Pulmonary artery endothelial cell (primary cell): ENCODE results near the gene OGA. TPM values are rescaled to one million over a fixed set of nuclear protein-coding genes. Genes with fewer than 3 reads are reported as not detected.

Experiments
- DNase-seq: peaks from one replicate; pipeline ENCODE4 v3.0.0-alpha.2; 2011; ENCODE audit warnings: low read depth, low spot score
- total RNA-seq: library from RNA; depleted of rRNA; stranded (reverse); fragments of >200 nt; gene quantifications from 2 replicates; pipeline ENCODE4 v1.2.3, GENCODE V29; 2014

The OGA gene
- total RNA-seq, 1 donor from 2014 or later = 84.5 TPM

DNA sequence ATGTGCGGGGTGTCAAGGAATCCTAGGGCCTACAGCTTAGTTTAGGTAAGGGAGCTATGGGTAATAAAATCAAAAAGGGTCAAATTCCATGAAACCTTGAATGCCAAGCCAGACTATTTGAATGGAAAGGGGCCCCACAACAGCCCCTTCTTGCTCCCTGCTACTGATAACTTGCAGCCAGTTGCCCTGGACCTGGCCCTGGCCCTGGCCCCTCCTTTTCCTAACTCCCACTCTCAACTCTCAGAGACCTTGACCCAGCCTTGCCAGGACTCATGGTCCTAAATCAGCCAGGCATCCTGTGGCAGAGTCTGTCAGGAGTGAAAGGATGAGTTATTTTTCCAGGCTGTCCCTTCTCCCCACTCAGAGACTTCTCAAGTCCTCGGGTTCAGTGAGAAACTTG lies 19.5 kb upstream of the OGA start:
- no peak for DNase-seq

DNA sequence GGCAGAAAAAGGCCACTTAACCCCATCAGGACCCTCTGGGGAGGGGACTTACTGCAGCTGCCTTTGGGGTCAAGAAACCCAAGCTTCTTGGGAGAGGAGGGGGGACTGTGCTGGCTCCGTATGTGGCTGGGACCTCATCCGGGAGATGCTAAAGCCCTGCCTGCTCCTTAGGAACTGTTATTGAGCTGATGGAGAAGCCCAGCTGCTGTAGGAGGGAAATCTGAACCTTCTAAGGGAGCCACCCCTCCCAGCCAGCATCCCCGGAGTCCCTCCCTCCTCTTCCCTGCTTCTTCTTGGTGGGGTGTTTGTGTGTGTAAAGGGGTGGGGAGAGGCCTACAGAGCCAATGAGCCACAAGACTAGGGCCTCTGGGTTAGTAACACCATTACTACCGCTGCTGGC lies 17.1 kb upstream of the OGA start:
- no peak for DNase-seq

DNA sequence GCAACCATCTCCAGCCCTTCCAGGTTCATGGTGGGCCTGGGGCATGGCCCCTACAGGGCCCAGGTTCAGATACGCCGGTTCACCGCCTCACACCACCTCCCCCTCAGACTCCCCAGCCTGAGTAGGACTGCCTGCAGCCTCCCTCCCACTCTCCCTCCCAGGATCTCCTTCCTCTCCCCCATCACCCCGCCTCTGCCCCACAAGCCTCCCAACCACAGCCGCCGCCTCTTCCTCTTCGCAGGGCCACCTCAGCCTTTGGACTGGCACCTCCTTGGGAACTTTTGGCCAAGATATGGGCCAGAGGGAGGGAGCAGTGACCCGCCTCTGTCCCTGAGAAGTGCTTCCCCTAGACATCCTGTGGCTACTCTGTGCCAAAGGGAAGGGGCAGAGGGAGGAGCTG lies 16.1 kb upstream of the OGA start:
- DNase-seq = no peak

DNA sequence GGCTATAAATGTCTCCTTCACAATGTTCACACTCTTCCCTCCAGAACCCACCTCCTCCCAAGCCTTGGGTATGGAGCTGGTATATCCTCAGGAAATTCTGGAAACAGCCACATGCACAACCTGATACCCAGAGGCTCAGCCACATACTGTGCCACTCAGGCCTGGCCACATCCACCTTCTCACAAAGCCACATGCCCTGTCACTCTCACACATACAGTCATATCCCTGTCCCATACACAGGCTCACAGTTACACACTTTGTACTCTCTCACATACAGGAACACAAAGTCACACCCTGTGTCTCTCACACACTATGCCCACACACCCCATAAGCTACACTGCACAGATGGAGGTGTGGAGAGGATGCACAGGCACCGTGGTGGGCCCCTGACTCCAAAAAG lies 15.2 kb upstream of the OGA start:
- DNase-seq = no peak

DNA sequence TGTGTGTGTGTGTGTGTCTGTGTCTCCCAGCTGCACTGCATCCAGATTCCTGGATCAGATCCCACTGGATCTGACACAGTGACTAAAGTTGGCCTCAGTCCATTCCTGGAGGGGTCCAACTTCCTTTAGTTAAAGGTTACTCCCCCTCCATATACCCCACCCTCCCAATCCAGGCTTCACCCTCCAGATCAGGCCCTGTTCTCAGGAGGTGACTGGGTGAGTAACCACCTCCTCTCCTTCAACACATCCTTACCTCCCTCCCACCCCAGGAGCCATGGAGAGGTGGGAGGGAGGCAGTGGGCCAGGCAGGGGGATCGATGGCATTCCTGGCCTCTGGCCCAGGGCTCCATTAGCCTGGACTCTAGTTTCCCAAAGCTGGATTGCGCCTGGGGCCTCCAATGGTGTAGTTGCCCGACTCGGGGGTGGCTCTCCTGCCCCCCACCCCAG lies 14.1 kb upstream of the OGA start:
- DNase-seq = no peak

DNA sequence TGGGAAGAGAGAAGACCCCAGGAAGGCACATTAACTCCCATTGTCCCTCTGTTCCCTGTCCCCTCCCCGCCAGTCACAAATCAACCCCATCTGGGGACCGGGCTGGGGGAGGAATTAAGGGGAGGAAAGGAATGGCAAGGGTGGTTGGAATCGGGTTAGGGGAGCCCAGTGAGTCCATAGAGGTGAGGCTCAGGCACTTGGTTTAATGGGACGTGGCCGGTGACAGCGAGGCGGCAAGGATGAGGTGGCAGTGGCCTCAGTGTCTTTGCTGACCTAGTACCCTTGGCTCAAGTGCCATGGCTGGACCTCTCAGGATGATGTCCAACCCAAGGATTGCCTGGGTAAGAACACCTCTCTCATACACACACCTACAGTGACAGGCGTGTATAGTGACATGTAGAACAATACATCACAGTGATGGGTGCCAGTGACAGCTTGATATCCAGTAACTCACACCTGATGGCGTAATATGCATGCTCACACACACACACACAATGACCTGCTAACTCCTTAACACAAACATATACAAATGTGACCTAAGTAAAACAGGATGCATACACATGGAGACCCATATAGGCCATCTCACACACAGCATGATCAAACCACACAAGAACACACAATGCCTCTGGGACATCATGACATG lies 13.0 kb upstream of the OGA start:
- no peak for DNase-seq

DNA sequence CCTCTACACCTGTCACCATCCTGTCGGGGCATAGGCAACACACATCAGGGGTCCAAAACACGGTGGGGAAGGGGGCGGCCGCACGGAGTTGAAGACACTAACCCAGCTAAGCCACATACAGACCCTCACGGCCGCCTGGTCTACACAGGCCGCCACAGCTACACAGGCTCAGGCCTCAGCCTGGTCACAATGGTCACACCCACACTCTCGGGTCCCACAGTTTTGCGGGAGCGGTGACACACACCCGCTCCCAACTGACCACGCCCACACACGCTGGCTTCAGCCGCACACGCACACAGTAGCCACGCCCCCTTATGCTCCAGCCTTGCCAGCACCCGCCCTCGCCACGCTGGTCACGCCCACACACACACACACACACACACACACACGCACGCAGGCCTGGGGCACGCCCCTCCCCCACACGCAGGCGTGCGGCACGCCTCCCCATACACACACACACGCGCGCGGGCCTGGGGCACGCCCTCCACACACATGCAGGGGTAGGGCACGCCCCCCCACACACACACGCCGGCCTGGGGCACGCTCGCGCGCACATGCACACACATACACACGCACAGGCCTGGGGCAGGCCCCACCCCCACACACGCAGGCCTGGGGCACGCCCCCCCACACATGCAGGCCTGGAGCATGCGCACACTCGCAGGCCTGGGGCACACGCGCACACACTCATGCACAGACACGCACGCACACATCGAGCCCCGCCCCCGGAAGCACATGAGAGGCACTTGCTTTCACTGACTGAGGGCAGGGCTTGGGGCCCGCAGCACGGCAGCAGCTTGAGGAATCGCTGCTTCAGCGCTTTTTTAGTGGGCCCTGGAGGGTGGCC lies 12.3 kb upstream of the OGA start:
- peak; percentile 67 for DNase-seq

DNA sequence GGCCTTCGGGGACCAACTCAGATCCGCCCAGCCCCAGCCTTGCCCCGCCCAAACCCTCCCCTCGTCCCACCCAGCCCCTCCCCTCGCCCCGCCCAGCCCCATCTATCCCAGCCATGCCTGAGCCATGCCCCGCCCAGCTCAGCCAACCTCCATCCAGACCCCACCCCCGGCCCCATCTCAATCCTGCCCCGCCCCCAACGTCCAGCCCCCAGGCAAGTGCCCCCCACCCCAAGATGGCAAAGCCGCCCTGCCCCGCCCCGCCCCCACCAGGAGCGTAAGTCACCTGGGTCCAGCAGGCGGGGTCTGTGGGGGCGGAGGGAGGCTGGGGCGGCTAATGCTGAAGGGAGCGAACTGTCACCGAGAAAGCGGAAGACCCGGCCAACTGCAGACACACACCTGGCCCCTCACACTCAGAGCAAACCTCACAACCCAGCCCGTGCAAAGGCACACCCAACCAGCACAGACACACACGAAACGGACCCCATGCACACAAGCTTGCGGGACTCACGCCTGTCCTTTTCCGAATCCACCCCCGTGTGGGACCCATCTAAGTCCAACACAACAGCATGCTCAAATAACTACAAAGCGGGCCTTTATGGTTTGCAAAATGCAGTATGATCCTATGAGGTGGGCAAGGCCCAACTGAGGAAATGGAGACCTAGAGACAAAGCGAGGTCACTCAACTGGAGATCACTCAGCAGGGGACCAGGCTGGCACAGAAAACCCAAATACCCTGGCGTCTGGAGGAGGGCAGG lies 11.5 kb upstream of the OGA start:
- DNase-seq = no peak

DNA sequence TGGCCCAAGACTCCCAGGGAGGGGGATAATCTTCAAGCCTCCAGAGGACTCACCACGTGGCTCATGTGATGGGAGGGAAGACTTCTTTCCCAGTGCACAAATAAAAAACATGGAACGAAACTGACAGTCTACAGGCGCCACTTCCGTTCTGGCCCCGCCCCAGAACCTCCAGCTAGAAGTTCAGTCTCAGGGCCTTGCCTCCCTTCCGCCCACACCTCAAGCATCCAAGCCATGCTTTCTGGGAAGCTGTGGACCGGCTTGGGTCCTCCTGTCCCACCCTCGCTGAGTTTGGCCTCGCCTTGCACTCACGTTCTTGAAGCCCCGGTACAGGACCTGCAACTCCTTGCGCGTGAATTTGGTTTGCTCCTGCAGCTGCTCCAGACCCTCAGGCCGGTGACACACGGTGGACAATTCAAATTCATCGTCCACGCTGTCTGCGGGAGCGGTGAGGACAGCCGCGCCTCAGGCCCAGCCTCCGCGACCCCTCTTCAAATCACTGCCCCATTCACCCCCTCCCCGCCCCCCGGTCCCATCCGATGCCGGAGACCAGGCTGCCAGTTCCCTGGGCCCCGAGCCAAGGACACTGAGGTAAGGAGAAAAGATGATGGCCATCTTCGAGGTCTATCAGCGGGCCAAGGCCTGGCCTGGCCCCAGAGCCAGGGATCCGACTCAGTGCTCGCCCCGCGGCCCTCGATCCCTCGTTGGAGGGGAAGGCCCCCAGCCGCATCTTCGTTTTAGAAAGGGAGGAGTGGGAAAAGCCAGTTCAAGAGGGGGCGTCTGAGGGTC lies 10.7 kb upstream of the OGA start:
- DNase-seq = no peak

DNA sequence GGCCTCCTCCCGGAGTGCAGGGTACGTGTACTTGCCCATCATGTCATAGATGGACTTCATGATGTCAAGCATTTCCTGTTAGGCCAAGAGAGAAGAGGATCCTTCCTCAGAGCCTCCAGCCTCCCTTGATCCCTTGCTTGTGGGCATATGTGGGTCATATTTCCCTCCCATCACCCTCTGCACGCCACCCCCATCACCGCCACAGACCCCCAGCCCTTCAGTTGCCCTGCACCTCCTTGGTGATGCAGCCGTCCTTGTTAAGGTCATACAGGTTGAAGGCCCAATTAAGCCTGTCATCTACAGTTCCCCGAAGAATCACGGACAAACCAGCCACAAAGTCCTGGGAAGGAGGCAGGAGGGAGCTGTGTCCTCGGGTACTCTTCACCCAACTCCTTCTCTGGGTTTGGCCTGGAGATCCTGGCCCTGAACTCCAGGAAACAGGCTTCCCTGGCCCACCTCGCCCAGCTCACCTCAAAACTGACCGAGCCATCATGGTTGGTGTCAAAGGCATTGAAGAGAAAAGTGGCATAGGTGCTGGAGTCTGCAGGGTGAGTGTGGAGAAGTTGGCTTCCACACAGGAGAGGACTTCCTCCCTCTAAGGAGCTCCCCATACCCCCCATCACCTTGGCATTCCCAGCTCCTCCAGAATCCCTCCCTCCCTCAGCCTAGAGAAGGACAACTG lies 9.8 kb upstream of the OGA start:
- no peak for DNase-seq

DNA sequence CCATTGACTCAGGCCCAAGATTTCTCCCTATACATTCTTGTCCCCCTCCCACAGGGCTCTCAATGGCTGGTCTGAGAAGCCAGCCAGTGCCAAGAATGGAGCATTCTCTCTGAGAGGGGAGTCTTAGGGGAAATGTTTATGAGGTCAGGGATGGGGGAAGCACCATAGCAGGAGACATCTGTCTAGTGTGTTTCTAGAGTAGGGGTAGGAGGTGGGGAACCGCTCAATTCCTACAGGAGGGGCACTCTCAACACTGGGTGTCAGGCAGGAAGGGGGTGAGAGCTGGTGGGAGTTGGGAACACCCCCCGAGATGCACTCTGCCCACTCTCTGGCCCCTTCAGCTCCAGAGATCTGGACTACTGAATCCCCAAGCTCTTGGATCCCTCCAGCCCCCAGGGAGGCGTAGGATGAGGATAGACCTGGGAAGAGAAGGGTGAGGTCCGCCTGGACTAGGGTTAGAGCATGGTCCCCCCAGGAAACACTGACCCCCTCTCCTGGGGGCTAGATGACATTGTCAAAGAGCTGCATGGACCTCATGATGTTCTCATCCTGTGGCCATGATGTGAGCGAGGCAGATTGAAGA lies 8.7 kb upstream of the OGA start:
- no peak for DNase-seq

DNA sequence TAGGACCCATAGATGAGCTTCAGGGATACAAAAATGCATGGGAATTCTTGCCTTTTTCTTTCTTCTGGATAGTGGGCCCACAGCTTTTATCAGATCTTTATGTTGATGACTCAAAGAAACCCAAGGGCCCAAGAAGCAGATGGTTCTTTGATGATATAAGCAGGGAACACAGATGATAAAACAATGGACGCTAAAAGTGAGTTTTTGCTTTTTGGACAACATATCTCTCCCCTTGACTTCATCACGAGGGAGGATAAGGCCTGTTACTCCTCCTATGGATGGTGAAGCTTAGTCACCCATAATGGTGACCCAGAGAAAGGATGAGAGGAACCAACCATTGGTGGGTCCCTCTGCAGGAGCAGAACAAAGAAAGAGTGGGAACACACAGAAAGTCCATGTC lies 6.5 kb upstream of the OGA start:
- DNase-seq = no peak

DNA sequence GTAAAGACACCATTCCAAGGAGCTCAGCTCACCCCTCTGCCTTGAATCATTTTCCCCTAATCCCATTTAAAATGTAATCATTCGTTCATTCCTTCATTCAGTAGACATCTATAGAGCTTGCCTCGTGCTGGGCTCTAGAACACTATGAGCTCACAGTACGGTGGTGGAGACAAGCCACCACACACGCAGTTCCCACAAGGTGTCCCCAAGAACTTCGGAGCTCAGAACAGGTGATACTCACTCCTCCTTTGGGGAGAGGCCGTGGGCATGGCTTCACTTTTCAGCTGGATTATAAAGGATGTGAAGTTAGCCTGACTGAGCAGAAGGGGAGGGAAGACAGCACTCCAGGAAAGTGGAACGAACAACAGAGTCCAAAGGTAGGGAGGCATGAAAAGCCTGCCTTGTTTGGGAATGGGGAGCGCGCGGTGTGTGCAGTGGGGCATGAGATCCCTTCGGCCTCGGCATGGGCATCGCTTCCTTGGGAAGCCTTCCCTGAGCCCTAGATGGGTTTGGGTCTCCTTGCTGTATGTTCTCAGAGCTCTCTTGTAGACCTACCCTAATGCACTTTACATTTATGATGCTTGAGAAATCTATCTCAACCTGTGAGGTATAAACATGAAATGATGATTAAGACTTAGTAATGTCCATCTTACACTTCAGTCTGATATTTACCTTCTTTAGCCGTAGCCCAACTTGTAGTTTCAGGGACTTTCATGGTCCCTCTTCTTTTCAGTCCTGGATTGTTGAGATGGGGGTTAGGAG lies 809 bp upstream of the OGA start:
- no peak for DNase-seq

DNA sequence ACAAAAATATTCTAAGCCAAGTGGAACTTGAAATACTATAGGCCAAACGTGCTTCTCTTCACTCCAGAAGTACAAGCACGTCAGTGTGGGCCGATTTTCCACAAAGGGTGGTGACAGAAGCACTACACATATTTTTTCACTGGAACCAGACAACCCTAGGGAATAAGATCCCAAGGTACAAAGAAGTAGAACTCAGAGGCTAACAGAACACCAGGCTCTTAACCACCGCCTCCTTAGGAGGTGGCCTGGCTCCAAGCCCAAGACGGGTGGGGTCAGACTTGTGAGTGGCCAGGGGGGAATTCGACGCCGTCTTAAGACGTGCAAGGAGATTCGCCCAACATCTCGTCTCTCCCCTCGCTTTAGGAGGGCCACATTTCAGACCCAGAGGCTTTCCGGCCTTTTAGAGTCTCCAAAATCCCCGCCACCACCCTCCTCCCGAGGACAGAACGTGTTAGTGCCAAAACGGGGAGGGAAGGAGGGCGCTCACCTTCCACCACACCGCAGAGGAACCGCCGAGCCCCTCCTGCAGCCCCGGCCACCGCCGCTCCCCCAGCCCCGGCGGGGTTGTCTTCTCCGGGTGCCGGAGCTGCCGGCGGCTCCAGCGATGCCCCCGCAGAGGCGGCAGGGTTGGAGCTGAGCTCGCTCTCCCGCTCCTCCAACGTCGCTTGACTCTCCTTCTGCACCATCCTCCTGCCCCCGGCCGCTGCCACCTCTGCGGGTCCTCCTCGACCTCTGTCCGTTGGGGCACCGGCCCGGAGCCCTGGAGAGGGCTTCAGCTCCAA lies 716 bp downstream of the OGA start:
- peak; percentile 83 for DNase-seq

DNA sequence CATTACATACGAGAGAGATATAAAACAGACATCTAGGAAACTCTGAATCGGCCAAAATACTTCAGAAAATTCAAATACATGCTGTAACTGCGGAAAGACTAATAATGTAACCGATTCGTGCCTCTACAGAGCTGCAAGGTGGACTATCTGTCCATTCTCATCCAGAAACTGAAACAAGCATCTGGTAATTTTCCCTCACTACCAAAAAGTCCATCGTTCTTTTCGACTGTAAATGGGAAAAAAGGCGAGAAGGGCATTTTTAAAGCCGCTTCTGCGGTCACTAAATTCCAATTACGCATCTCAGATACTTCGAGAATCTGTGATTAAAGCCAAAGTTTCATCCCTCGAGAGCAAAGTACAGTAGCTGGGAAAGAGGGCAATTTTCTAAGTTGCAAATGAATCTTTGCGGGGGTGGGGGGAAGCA lies 1.3 kb downstream of the OGA start:
- no peak for DNase-seq

DNA sequence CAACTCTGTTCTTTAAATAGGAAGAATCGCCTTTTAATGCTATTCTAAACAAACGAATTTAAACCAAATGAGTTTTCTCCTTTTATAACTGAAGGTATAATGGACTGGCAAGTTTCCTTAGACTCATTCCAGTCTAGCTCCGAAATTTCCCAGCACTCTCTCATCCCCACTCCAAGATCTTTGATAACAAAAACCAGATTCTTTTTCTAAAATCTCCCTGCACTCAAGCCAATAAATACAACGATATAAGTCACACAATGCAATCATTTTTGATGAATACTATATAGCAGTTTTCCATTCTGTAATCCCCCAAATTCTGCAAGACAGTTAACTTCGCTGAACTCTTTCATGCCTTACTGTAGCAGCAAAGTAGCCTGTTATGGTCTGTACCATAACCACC lies 1.9 kb downstream of the OGA start:
- no peak for DNase-seq

DNA sequence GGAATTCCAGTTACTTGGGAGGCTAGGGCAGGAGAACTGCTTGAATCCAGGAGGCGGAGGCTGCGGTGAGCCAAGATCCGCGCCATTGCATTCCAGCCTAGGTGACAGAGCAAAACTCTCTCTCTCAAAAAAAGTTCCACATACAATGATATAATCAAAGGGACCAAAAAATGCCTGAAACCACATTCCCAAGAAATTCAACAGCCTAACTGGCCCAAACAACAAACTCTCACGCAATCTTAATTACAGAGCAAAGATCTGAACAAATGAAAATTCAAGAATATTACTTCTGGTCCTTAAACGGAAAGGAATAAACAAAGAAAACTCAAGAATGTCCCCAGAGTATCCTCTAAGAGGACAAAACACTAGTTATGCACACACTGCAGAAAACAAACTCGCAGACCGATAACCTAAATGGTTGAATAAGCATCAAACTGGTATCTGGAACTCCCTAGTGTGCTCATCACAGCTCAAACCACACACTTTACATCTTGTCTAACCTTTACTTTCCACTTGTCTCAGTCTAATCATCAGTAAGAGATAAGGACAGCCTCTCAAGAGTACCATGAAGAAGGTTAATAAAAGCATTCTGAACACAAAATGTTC lies 3.7 kb downstream of the OGA start:
- DNase-seq = no peak

DNA sequence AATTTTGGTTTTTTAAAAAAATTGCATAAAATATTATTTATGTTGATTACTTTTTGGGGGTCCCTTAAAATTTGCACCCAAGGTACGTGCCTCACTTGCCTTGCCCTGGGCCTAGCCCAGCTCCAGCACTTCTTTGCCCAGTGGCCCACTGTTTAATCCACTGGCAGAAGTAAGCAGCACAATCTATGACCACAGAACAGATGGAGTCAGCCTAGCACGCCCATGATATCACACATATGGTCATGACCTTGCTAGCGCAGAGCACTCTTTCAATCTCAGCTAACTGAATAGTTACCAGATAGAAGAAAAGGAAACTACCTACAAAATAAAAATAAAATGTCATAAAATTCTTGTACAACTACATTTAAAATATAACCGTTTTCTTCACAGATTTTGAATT lies 5.6 kb downstream of the OGA start:
- DNase-seq = no peak

DNA sequence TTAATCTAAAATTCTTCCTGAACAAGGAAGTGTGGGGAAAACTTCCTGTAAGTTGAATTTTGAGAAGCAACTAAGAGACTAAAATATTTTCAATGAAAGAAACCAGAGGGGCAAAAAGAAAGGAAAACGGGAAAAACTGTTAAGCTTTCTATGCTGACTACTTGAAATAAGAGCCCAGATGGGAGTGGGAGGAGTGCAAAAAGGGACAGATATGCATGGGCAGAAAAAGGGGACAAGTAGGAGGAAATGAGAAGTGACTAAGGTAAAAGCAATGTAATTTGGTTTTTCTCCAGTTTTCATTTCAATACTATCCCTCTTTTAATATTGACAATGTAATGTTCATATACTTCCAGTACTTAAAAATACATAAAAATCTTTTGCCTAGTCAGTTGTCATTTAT lies 11.1 kb downstream of the OGA start:
- no peak for DNase-seq
